ENCODE data around the gene SORCS2.

- TF ChIP-seq CTCF (IDR thresholded peaks at IDR 0.05; ENCODE audit: low read depth, low read length, poor library complexity, severe bottlenecking) (no peak), EZH2phosphoT487 (IDR thresholded peaks at IDR 0.05; ENCODE audit: borderline replicate concordance, low read length) (no peak)
Measured at GRCh38 chr4:7223541-7223940, 31.2 kb downstream of the SORCS2 start.

Data from DOHH2 (cell line).